AG20443 (cell line): ENCODE data around the gene GCSAML.

Source experiments
- DNase-seq: peaks from one replicate; pipeline ENCODE4 v3.0.0; 2012; ENCODE audit warnings: low spot score, mixed read lengths

Gene GCSAML

GRCh38 chr1:247574664-247575063 lies 25.7 kb downstream of the GCSAML start:
- no peak for DNase-seq

GRCh38 chr1:247576514-247576913 lies 27.6 kb downstream of the GCSAML start:
- DNase-seq: no peak

GRCh38 chr1:247578946-247579460 lies 30.1 kb downstream of the GCSAML start:
- DNase-seq: no peak

GRCh38 chr1:247588060-247588459 lies 39.1 kb downstream of the GCSAML start, which contains the start of gene OR2G2:
OR2G2 (plus strand) TSS chr1:247588360; CDS start chr1:247588360, 0 bp downstream.
- no peak for DNase-seq

- no peak for DNase-seq
Measured at GRCh38 chr1:247605286-247605685, 56.4 kb downstream of the GCSAML start, which contains the start of gene OR2G3. OR2G3 (plus strand) TSS chr1:247605586; CDS start chr1:247605586, 0 bp downstream.

GRCh38 chr1:247613405-247613804 lies 64.5 kb downstream of the GCSAML start:
- no peak for DNase-seq

GRCh38 chr1:247614625-247615024 lies 65.7 kb downstream of the GCSAML start:
- no peak for DNase-seq
